ENCODE results near the gene PRKD1. TPM values are rescaled to one million over a fixed set of nuclear protein-coding genes. Genes with fewer than 3 reads are reported as not detected.

PRKD1 gene
- total RNA-seq, 2 experiments from 2014 or later, result not detected

- Histone ChIP-seq H3K9me3 (ENCODE audit: control insufficient read depth in 1 of 2, insufficient read depth in 1 of 2, low read length in 2 of 2) (peaks cover 0 to 3% of the 10 kb centered on the region in 2 experiments), H3K27me3 (ENCODE audit: control insufficient read depth in 1 of 2, insufficient read depth in 2 of 2, low read length in 2 of 2) (no peaks in the 10 kb centered on the region), H3K36me3 (ENCODE audit: insufficient read depth, low read length) (no peaks in the 10 kb centered on the region), H3K4me3 (ENCODE audit: low read length) (no peak overlapping the region), H3K4me1 (ENCODE audit: insufficient read depth, low read length) (no peaks in the 10 kb centered on the region), H3K27ac (ENCODE audit: low read depth in 1 of 2, low read length in 2 of 2) (no peak overlapping the region)
- no peak overlapping the region for H3K4me3 Mint-ChIP-seq
- no peaks in the 10 kb centered on the region for H3K27me3 Mint-ChIP-seq
- ATAC-seq (ENCODE audit: poor library complexity), result no peak
- no peaks in the 10 kb centered on the region for H3K36me3 Mint-ChIP-seq (ENCODE audit: low read depth)
- DNase-seq, result no peak
- H3K4me1 Mint-ChIP-seq (ENCODE audit: low read depth), result no peaks in the 10 kb centered on the region
- H3K9me3 Mint-ChIP-seq, result peaks cover 14% of the 10 kb centered on the region
- TF ChIP-seq CTCF (IDR thresholded peaks at IDR 0.05), result no peak
- ChIA-PET CTCF (no interaction called here), POLR2A (no interaction called here)
- H3K27ac Mint-ChIP-seq, result no peak overlapping the region
- intact Hi-C loops (cut with DNase I, micrococcal nuclease), result no loop called here
Measured at GRCh38 chr14:29687866-29688265, 239.8 kb downstream of the PRKD1 start.

- Histone ChIP-seq H3K27me3 (ENCODE audit: control insufficient read depth in 1 of 2, insufficient read depth in 2 of 2, low read length in 2 of 2) (no peaks in the 10 kb centered on the region), H3K36me3 (ENCODE audit: insufficient read depth, low read length) (no peaks in the 10 kb centered on the region), H3K9me3 (ENCODE audit: control insufficient read depth in 1 of 2, insufficient read depth in 1 of 2, low read length in 2 of 2) (peaks cover 0 to 3% of the 10 kb centered on the region in 2 experiments), H3K4me3 (ENCODE audit: low read length) (no peak overlapping the region), H3K4me1 (ENCODE audit: insufficient read depth, low read length) (no peaks in the 10 kb centered on the region), H3K27ac (ENCODE audit: low read depth in 1 of 2, low read length in 2 of 2) (no peak overlapping the region)
- no peak overlapping the region for H3K27ac Mint-ChIP-seq
- CTCF ChIA-PET, result no interaction called here
- intact Hi-C loops (cut with DNase I, micrococcal nuclease), result no loop called here
- H3K4me3 Mint-ChIP-seq, result no peak overlapping the region
- H3K27me3 Mint-ChIP-seq, result no peaks in the 10 kb centered on the region
- no peaks in the 10 kb centered on the region for H3K36me3 Mint-ChIP-seq (ENCODE audit: low read depth)
- no peaks in the 10 kb centered on the region for H3K4me1 Mint-ChIP-seq (ENCODE audit: low read depth)
- no peak for ATAC-seq (ENCODE audit: poor library complexity)
- POLR2A ChIA-PET, result no interaction called here
- no peak for TF ChIP-seq CTCF (IDR thresholded peaks at IDR 0.05)
- peaks cover 14% of the 10 kb centered on the region for H3K9me3 Mint-ChIP-seq
- no peak for DNase-seq
Measured at GRCh38 chr14:29687071-29687765, 240.4 kb downstream of the PRKD1 start.

GRCh38 chr14:29684926-29685325 is 242.7 kb downstream of the PRKD1 start:
- Mint-ChIP-seq H3K27me3 (no peaks in the 10 kb centered on the region), H3K36me3 (ENCODE audit: low read depth) (no peaks in the 10 kb centered on the region), H3K9me3 (peaks cover 8% of the 10 kb centered on the region), H3K4me1 (ENCODE audit: low read depth) (no peaks in the 10 kb centered on the region), H3K27ac (no peak overlapping the region), H3K4me3 (no peak overlapping the region)
- intact Hi-C loops (cut with DNase I, micrococcal nuclease), result no loop called here
- H3K4me3 ChIP-seq (ENCODE audit: low read length), result no peak overlapping the region
- ChIA-PET CTCF (no interaction called here), POLR2A (no interaction called here)
- H3K27ac ChIP-seq (ENCODE audit: low read depth in 1 of 2, low read length in 2 of 2), result no peak overlapping the region
- no peak for TF ChIP-seq CTCF (IDR thresholded peaks at IDR 0.05)
- H3K4me1 ChIP-seq (ENCODE audit: insufficient read depth, low read length), result no peaks in the 10 kb centered on the region
- peaks cover 0 to 3% of the 10 kb centered on the region in 2 experiments for H3K9me3 ChIP-seq (ENCODE audit: control insufficient read depth in 1 of 2, insufficient read depth in 1 of 2, low read length in 2 of 2)
- no peaks in the 10 kb centered on the region for H3K36me3 ChIP-seq (ENCODE audit: insufficient read depth, low read length)
- DNase-seq (no peak), ATAC-seq (ENCODE audit: poor library complexity) (no peak)
- no peaks in the 10 kb centered on the region for H3K27me3 ChIP-seq (ENCODE audit: control insufficient read depth in 1 of 2, insufficient read depth in 2 of 2, low read length in 2 of 2)
